Camera-type eye (tissue), 1 donor: ENCODE results near the gene HTRA1. TPM values are rescaled to one million over a fixed set of nuclear protein-coding genes. Genes with fewer than 3 reads are reported as not detected.

ENCODE experiments used
- total RNA-seq: library from RNA; depleted of rRNA; stranded (reverse); fragments of >200 nt; gene quantifications from one replicate; pipeline ENCODE4 v1.2.3, GENCODE V29; 2014

HTRA1 gene
- 172 TPM for total RNA-seq

GRCh38 chr10:122461367-122461728, at the start of gene HTRA1:
Gene HTRA1, plus strand, starts transcription at chr10:122461553. Its CDS starts 100 bp downstream, at chr10:122461653.

GRCh38 chr10:122454603-122455080, 6.7 kb upstream of the HTRA1 start, which contains the start of gene ARMS2:
Gene ARMS2, plus strand, starts transcription at chr10:122454653. Its CDS starts 75 bp downstream, at chr10:122454728.

GRCh38 chr10:122560279-122560804, 99.0 kb downstream of the HTRA1 start, which contains the start of gene DMBT1:
Gene DMBT1, plus strand, starts transcription at chr10:122560754. Its CDS starts 17 bp downstream, at chr10:122560771.

Other genes starting within 250 kb of the HTRA1 start
- 0.16 TPM for gene BTBD16, start 190.3 kb upstream of the HTRA1 start, total RNA-seq
- 86.7 TPM for gene PLEKHA1, start 86.8 kb upstream of the HTRA1 start, total RNA-seq
- not detected for gene ARMS2, start 6.9 kb upstream of the HTRA1 start, total RNA-seq
- gene DMBT1, start 99.2 kb downstream of the HTRA1 start, total RNA-seq, result 3.1 TPM
- not detected for gene C10orf120, start 238.3 kb downstream of the HTRA1 start, total RNA-seq